PC-9 (cell line): ENCODE measurements around the gene HLCS. TPM values are rescaled to one million over a fixed set of nuclear protein-coding genes. Genes with fewer than 3 reads are reported as not detected.

Experiments used
- BruUV-seq: library from RNA; stranded (reverse); fragments of 400-500 nt; replicated peaks from 2 replicates; lab custom pipeline; 2021; lab: Mats Ljungman, UMichigan
- CTCF ChIA-PET: fragments of 300-600 bp; sonication (Branson Sonifier 250); formaldehyde crosslinking; loops from one replicate; lab custom pipeline; 2022; ENCODE audit warnings: antibody characterized with exemption; lab: Charles Lee
- POLR2A ChIA-PET: fragments of 300-600 bp; sonication (Branson Sonifier 250); formaldehyde crosslinking; loops from one replicate; lab custom pipeline; 2022; ENCODE audit warnings: antibody characterized with exemption; ENCODE audit not compliant: unreplicated experiment; lab: Charles Lee
- DNase-seq, 2 experiments: peaks; one replicate each; pipeline versions ENCODE4 v3.0.0 to v3.0.0-alpha.2; 2015 to 2022; ENCODE audit warnings: mixed read lengths in 1 of 2
- H2AFZ ChIP-seq: fragments of 200-600 bp; sonication (generic); 2 replicates; pipeline ENCODE4 v1.8.1; 2017; ENCODE audit warnings: antibody characterized with exemption
- H3F3A ChIP-seq: fragments of 200-600 bp; sonication (generic); 2 replicates; pipeline ENCODE4 v1.8.1; 2017; ENCODE audit warnings: antibody characterized with exemption, mild to moderate bottlenecking, low read depth; ENCODE audit not compliant: insufficient read depth
- H3K27ac ChIP-seq: fragments of 200-600 bp; sonication (generic); 2 replicates; pipeline ENCODE4 v1.6.1; 2016; ENCODE audit warnings: mixed run types
- H3K27me3 ChIP-seq: fragments of 200-600 bp; sonication (generic); 2 replicates; pipeline ENCODE4 v1.6.1; 2016; ENCODE audit warnings: low read depth, mixed run types; ENCODE audit not compliant: insufficient read depth
- H3K36me3 ChIP-seq: fragments of 200-600 bp; sonication (generic); 2 replicates; pipeline ENCODE4 v1.6.1; 2016; ENCODE audit warnings: low read depth, mixed run types
- H3K4me1 ChIP-seq: fragments of 200-600 bp; sonication (generic); replicated peaks from 2 replicates; pipeline ENCODE4 v1.6.1; 2016; ENCODE audit warnings: mixed run types; ENCODE audit not compliant: insufficient read depth
- H3K4me2 ChIP-seq: fragments of 200-600 bp; sonication (generic); 2 replicates; pipeline ENCODE4 v1.6.1; 2017; ENCODE audit warnings: mixed run types
- H3K4me3 ChIP-seq: fragments of 200-600 bp; sonication (generic); 2 replicates; pipeline ENCODE4 v1.6.1; 2016; ENCODE audit warnings: mixed run types
- H3K79me2 ChIP-seq: fragments of 200-600 bp; sonication (generic); 2 replicates; pipeline ENCODE4 v1.6.1; 2017; ENCODE audit warnings: low read depth, mixed run types
- H3K9me2 ChIP-seq: fragments of 200-600 bp; sonication (generic); 2 replicates; pipeline ENCODE4 v1.8.1; 2017; ENCODE audit warnings: mild to moderate bottlenecking; ENCODE audit not compliant: insufficient read depth
- H3K9me3 ChIP-seq: fragments of 200-600 bp; sonication (generic); 2 replicates; pipeline ENCODE4 v1.8.1; 2016; ENCODE audit warnings: low read depth; ENCODE audit not compliant: insufficient read depth
- H4K20me1 ChIP-seq: fragments of 200-600 bp; sonication (generic); 2 replicates; pipeline ENCODE4 v1.8.1; 2017; ENCODE audit not compliant: insufficient read depth
- CTCF ChIP-seq: fragments of 200-600 bp; sonication (generic); conservative IDR thresholded peaks from 2 replicates; pipeline ENCODE4 v1.6.1; 2017; ENCODE audit warnings: mixed run types, antibody characterized with exemption, mild to moderate bottlenecking, moderate library complexity
- EZH2 ChIP-seq: fragments of 200-600 bp; sonication (generic); IDR thresholded peaks from 2 replicates; pipeline ENCODE4 v1.8.0; 2017; ENCODE audit warnings: antibody characterized with exemption, low read depth
- intact Hi-C: fragments of 100-400 bp; cut with micrococcal nuclease; formaldehyde crosslinking; loops from one replicate; pipeline ENCODE4 v1.10.0; 2022; ENCODE audit not compliant: unreplicated experiment
- total RNA-seq: library from RNA; stranded (reverse); gene quantifications from 2 replicates; pipeline ENCODE4 v1.2.3, GENCODE V29; 2021

Gene HLCS
- total RNA-seq, 1 experiment from 2014 or later: 21.6 TPM

- H3K4me3 ChIP-seq: no peak overlapping the region
- POLR2A ChIA-PET: no interaction called here
- H4K20me1 ChIP-seq: no peaks in the 10 kb centered on the region
- intact Hi-C loops: no loop called here
- H3K9me3 ChIP-seq: no peaks in the 10 kb centered on the region
- H3K36me3 ChIP-seq: no peaks in the 10 kb centered on the region
- no peaks in the 10 kb centered on the region for H3F3A ChIP-seq
- H3K27ac ChIP-seq: no peak overlapping the region
- no peaks in the 10 kb centered on the region for H3K27me3 ChIP-seq
- no peak overlapping the region for H3K4me2 ChIP-seq
- H3K79me2 ChIP-seq: no peaks in the 10 kb centered on the region
- H3K9me2 ChIP-seq: no peaks in the 10 kb centered on the region
- H3K4me1 ChIP-seq: no peaks in the 10 kb centered on the region
- DNase-seq: no peak
- no peak overlapping the region for H2AFZ ChIP-seq
- TF ChIP-seq CTCF: no peak
- TF ChIP-seq EZH2: no peak
- CTCF ChIA-PET: no interaction called here
- BruUV-seq: no TSS peak
Observed at GRCh38 chr21:36820176-36821031, 146.1 kb downstream of the HLCS start.

- H4K20me1 ChIP-seq: no peaks in the 10 kb centered on the region
- BruUV-seq: no TSS peak
- POLR2A ChIA-PET: no interaction called here
Observed at GRCh38 chr21:36817732-36818450, 148.6 kb downstream of the HLCS start.

More at GRCh38 chr21:36817732-36818450, 148.6 kb downstream of the HLCS start:
- H2AFZ ChIP-seq: no peak overlapping the region
- CTCF ChIA-PET: no interaction called here
- H3K4me1 ChIP-seq: no peaks in the 10 kb centered on the region
- intact Hi-C loops: no loop called here
- H3K9me3 ChIP-seq: no peaks in the 10 kb centered on the region
- H3K27me3 ChIP-seq: no peaks in the 10 kb centered on the region
- H3K9me2 ChIP-seq: no peaks in the 10 kb centered on the region
- DNase-seq: no peak
- TF ChIP-seq CTCF (no peak), EZH2 (no peak)
- H3K4me3 ChIP-seq: no peak overlapping the region
- no peaks in the 10 kb centered on the region for H3K79me2 ChIP-seq
- no peaks in the 10 kb centered on the region for H3F3A ChIP-seq
- no peaks in the 10 kb centered on the region for H3K36me3 ChIP-seq
- H3K4me2 ChIP-seq: no peak overlapping the region
- H3K27ac ChIP-seq: no peak overlapping the region
